A673 (cell line): ENCODE results near the gene MLXIP. TPM values are rescaled to one million over a fixed set of nuclear protein-coding genes. Genes with fewer than 3 reads are reported as not detected.
A peak's percentile ranks its signal among the peaks of the same experiment; 100 is the strongest.

ENCODE experiments used
- BruUV-seq: library from RNA; stranded (reverse); fragments of 400-500 nt; replicated peaks from 2 replicates; lab custom pipeline; 2021; lab: Mats Ljungman, UMichigan
- CTCF ChIA-PET: fragments of 300-600 bp; sonication (Branson Sonifier 250); formaldehyde crosslinking; loops from one replicate; lab custom pipeline; 2022; ENCODE audit warnings: antibody characterized with exemption; lab: Charles Lee
- POLR2A ChIA-PET: fragments of 300-600 bp; sonication (Branson Sonifier 250); formaldehyde crosslinking; loops from one replicate; lab custom pipeline; 2022; ENCODE audit warnings: antibody characterized with exemption; ENCODE audit not compliant: low non-redundant PET; lab: Charles Lee
- DNase-seq: peaks from one replicate; pipeline ENCODE4 v3.0.0-alpha.2; 2015; ENCODE audit warnings: low spot score
- H3K27ac ChIP-seq: fragments of 200-600 bp; sonication (generic); 2 replicates; pipeline ENCODE4 v1.5.1; 2016; ENCODE audit warnings: mixed run types, low read depth, mild to moderate bottlenecking, mixed read lengths, antibody characterized with exemption, low read length; ENCODE audit not compliant: poor library complexity, severe bottlenecking
- H3K27me3 ChIP-seq: fragments of 200-600 bp; sonication (generic); replicated peaks from 2 replicates; pipeline ENCODE4 v1.6.1; 2017; ENCODE audit warnings: mixed run types, low read depth, mild to moderate bottlenecking, mixed read lengths, antibody characterized with exemption, low read length; ENCODE audit not compliant: insufficient read depth, poor library complexity
- H3K36me3 ChIP-seq: fragments of 200-600 bp; sonication (generic); 2 replicates; pipeline ENCODE4 v1.6.1; 2016; ENCODE audit warnings: mixed run types, mild to moderate bottlenecking, mixed read lengths, antibody characterized with exemption, low read length; ENCODE audit not compliant: insufficient read depth, poor library complexity, severe bottlenecking
- H3K4me1 ChIP-seq: fragments of 200-600 bp; sonication (generic); 2 replicates; pipeline ENCODE4 v1.6.1; 2017; ENCODE audit warnings: mixed run types, mild to moderate bottlenecking, mixed read lengths, antibody characterized with exemption, low read length; ENCODE audit not compliant: insufficient read depth, poor library complexity, severe bottlenecking
- H3K4me3 ChIP-seq: fragments of 200-600 bp; sonication (generic); 2 replicates; pipeline ENCODE4 v1.5.1; 2016; ENCODE audit warnings: low read depth, mixed run types, mild to moderate bottlenecking, mixed read lengths, low read length; ENCODE audit not compliant: poor library complexity, severe bottlenecking
- H3K9me3 ChIP-seq: fragments of 200-600 bp; sonication (generic); 2 replicates; pipeline ENCODE4 v1.6.1; 2016; ENCODE audit warnings: mixed run types, low read depth, mild to moderate bottlenecking, mixed read lengths, antibody characterized with exemption, low read length; ENCODE audit not compliant: poor library complexity, severe bottlenecking
- CTCF ChIP-seq: fragments of 300-800, 200-600 bp; sonication (generic); conservative IDR thresholded peaks from 2 replicates; pipeline ENCODE4 v1.5.1; 2017; ENCODE audit warnings: low read depth, mild to moderate bottlenecking, antibody characterized with exemption, low read length, moderate library complexity, mixed read lengths
- EZH2 ChIP-seq: fragments of 200-600 bp; sonication (generic); IDR thresholded peaks from 2 replicates; pipeline ENCODE4 v1.6.1; 2017; ENCODE audit warnings: borderline replicate concordance, low read depth, mild to moderate bottlenecking, mixed read lengths, antibody characterized with exemption, low read length; ENCODE audit not compliant: poor library complexity, severe bottlenecking
- intact Hi-C: fragments of 100-400 bp; cut with micrococcal nuclease; formaldehyde crosslinking; loops from one replicate; pipeline ENCODE4 v1.10.0; 2022; ENCODE audit not compliant: unreplicated experiment
- total RNA-seq: library from RNA; stranded (reverse); gene quantifications from 2 replicates; pipeline ENCODE4 v1.2.3, GENCODE V29; 2021

MLXIP gene
- total RNA-seq, 1 experiment from 2014 or later: 32.7 TPM

- DNase-seq: no peak
- CTCF ChIA-PET: no interaction called here
- Histone ChIP-seq H3K9me3 (no peaks in the 10 kb centered on the region), H3K36me3 (no peaks in the 10 kb centered on the region), H3K4me3 (no peak overlapping the region), H3K27me3 (no peaks in the 10 kb centered on the region), H3K4me1 (peaks cover 13% of the 10 kb centered on the region), H3K27ac (no peak overlapping the region)
- no TSS peak for BruUV-seq
- TF ChIP-seq CTCF (no peak), EZH2 (no peak)
- intact Hi-C loops: no loop called here
- POLR2A ChIA-PET: no interaction called here
Measured at GRCh38 chr12:122099856-122100255, 21.3 kb downstream of the MLXIP start.

- peaks cover 13% of the 10 kb centered on the region for H3K4me1 ChIP-seq
- no peaks in the 10 kb centered on the region for H3K36me3 ChIP-seq
- H3K27ac ChIP-seq: no peak overlapping the region
- no peak overlapping the region for H3K4me3 ChIP-seq
- no TSS peak for BruUV-seq
- peak; percentile 54 for DNase-seq
- no peaks in the 10 kb centered on the region for H3K9me3 ChIP-seq
- ChIA-PET CTCF (no interaction called here), POLR2A (no interaction called here)
- intact Hi-C loops: no loop called here
- TF ChIP-seq EZH2: no peak
- no peak for TF ChIP-seq CTCF
- H3K27me3 ChIP-seq: no peaks in the 10 kb centered on the region
Measured at GRCh38 chr12:122100568-122100967, 22.0 kb downstream of the MLXIP start.

GRCh38 chr12:122102331-122102730, 23.8 kb downstream of the MLXIP start:
- no peak for DNase-seq
- intact Hi-C loops: no loop called here
- Histone ChIP-seq H3K27me3 (no peaks in the 10 kb centered on the region), H3K27ac (no peak overlapping the region), H3K4me3 (no peak overlapping the region), H3K9me3 (no peaks in the 10 kb centered on the region), H3K36me3 (no peaks in the 10 kb centered on the region), H3K4me1 (peaks cover 13% of the 10 kb centered on the region)
- ChIA-PET CTCF (no interaction called here), POLR2A (no interaction called here)
- no TSS peak for BruUV-seq
- TF ChIP-seq EZH2 (no peak), CTCF (no peak)
